HuH-7.5 (cell line): ENCODE measurements around the gene C3.

ENCODE experiments used
- DNase-seq: peaks from one replicate; pipeline ENCODE4 v3.0.0; 2011; ENCODE audit warnings: low spot score

Gene C3

DNA sequence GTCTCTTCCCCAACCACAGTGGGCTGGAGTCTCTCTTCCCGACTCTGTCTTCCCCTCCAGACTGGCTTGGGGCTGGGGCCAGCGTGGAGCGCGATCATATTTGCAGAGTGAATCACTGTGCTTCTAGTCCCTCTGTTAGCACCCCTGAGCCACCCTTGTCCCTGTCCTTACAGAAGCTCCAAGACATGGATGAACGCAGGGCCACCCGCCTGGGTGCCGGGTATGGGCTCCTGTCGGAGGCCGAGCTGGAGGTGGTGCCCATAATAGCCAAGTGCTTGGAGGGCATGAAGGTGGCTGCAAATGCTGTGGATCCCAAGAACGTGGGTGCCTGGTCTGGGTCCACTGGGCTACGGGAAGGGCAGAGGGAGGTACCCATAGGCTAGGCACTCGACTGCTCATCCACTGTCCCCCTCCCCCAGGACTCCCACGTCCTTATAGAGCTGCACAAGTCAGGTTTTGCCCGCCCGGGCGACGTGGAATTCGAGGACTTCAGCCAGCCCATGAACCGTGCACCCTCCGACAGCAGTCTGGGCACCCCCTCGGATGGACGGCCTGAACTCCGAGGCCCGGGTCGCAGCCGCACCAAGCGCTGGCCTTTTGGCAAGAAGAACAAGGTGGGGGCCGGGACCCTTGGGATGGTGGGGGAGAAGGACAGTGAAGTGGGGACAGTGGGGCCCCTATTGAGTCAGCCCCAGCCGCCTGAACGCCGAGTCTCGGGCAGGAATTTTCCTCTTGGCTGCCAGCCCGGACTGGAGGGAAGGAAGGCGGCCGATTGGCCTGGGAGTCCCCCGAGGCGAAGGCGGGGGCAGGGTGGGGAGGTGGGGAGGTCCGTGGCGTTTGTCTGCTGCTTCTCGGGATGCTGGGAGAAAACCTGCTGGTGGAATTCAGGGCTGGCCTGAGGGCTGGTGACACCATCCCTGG, 24.2 kb upstream of the C3 start:
- DNase-seq: no peak

DNA sequence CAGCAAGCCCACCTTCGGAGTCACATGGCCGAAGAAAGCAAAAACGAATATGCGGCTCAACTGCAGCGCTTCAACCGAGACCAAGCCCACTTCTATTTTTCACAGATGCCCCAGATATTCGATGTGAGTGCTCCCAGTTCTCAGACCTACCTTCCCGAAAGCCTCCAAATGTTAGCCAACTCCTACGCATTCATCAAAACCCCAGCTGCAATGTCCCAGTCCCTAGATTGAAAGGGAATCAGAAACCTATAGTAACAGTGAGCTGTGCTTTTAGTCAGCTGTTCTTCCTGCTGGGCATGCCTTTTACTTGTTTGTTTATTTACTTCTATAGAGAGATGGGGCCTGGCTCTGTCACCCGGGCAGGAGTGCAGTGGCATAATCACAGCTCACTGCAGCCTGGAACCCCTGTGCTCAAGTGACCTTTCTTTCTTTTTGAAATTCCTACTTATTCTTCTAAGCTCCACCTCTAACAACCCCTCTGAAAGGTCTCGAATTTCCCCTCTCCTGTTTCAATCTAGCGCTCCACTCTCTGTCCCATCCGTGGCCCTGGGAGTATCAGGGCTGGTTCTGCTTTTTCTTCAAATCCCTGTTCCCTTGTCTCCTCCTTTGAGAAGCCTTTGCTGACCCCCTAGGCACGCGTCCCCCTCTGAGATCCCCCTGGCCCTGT, 23.4 kb upstream of the C3 start:
- DNase-seq: no peak

DNA sequence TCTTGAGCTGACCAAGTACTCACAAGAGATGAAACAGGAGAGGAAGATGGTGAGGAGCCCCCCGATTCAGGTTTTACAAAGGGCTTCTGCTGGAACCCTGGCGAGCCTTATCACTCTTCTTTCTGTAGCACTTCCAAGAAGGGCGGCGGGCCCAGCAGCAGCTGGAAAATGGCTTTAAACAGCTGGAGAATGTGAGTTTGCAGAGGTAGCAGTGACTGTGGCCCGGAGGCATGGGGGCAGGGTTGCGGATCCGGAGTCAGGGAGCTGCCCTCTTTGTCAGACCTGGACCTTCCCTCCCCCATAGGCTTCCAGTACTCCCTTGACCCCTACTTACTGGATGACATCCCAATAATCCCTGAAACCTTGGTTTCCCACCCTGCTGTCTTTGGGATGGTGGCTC, 22.6 kb upstream of the C3 start:
- no peak for DNase-seq

DNA sequence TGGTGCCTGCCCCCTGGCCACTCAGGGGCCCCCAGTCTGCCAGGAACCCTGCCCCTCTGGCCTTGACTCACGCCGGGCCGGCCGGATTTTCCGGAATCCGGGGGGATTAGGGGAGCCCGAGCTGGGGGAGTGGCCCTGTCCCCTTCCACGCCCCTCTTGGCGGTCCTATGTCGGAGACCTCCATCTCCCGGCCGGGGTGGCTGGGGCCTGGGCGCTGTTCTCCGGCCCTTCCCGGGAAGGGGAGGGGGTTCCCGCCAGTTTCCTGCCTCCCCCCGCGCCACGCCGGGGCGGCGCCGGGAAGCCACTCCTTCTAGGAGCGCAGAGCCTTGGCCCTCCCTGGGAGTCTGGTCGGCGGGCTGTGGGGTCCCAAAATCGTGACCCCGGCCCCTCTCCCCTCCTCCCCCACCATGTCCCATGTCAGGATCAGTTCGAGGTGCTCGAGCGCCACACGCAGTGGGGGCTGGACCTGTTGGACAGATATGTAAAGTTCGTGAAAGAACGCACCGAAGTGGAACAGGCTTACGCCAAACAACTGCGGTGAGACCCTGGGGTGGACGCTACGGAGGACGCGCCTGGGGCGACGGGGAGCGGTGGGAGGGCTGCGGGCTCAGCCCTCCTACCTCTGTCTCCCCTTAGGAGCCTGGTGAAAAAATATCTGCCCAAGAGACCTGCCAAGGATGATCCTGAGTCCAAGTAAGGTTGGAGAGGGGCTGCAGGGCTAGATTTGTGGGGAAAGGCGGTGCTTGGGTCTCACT, 20.3 kb upstream of the C3 start:
- no peak for DNase-seq

DNA sequence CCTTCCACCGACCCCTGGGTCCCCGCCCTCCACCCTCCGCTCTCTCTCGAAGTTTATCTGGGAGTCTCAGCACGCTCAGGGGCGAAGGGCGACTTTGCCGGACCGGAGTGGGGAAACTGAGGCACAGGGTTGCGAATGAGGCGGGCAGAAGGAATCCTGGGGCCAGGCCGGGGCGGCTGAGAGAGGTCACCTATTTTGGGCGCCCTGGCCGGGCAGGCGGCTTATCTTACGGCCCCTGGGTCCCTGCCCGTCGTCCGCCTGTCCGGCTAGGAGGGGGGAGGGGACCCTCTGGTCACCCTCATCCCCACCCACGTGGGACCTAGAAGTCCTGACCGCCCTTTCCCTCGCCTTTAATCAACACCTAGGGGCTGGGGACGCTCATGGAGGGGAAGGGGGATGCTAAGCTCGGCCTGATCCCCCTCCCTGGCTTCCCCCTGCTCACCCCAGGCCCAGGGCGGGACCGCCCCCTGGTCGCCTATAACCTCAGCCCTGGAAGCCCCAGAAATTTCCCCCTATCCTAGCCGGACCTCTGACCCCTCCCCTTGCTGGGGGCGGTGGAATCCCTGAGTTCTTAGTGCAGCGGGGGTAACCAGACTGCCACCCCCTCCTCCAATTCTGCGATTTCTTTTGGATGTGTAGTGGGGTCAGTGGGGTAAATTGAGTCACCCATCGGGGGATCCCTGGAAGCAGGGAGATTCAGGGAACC, 19.6 kb upstream of the C3 start:
- peak; percentile 90 for DNase-seq

DNA sequence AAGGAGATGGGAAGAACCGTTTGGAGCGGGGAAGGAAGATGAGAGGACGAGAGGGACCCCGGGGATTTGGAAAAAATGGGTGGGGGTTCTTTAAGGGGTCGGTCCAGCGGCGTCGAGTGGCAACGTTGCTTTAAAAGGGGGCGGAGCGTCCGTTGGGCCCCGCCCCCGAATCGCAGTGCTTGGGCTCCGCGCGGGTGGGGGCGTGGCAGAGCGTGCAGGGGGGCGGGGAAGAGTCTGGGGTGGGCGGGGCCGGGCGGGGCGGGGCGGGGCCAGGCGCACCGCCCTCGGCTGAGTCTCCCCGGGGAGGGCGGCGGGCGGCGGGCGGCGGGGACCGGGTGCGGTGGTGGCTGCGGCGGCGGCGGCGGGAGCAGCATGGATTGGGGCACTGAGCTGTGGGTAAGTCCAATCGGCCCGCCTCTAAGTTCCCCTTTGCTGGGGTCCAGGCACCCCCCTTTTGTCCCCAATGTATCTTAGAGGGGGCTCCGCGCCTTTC, 19.0 kb upstream of the C3 start, which contains the start of gene TRIP10:
TSS of gene TRIP10 (plus strand) at position 291 of the 493 bp plus-strand sequence. CDS start at position 373, 82 bp downstream.
- DNase-seq: peak; percentile 76

DNA sequence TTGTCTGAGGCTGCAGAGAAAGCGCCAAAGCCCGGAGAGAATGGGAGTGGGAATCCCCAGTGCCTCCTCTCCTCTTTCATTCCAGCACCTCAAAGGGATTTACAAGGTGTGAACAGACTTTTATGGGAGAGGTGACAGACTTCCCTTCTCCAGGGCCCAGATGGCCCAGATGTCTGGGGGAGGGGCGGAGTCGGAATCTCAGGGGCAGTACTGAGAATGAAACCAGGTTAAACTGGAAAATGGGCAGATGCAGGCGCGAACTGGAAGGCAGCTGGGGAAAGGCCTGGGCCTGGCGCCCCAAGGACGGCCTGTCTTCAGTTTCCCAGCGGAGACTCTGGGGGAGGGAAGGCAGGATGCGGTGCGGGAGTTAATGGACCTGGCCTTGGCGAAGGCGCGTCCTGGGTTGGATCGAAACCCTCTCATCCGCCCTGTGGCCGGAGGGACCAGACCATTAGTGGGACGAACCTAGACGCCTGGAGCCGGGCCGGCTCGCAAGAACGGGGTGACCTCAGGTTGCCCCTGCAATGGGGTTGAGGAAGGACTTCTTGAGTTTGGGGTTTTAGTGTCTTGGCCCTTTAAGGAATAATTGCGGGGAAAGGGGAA, 18.4 kb upstream of the C3 start:
- DNase-seq: no peak

DNA sequence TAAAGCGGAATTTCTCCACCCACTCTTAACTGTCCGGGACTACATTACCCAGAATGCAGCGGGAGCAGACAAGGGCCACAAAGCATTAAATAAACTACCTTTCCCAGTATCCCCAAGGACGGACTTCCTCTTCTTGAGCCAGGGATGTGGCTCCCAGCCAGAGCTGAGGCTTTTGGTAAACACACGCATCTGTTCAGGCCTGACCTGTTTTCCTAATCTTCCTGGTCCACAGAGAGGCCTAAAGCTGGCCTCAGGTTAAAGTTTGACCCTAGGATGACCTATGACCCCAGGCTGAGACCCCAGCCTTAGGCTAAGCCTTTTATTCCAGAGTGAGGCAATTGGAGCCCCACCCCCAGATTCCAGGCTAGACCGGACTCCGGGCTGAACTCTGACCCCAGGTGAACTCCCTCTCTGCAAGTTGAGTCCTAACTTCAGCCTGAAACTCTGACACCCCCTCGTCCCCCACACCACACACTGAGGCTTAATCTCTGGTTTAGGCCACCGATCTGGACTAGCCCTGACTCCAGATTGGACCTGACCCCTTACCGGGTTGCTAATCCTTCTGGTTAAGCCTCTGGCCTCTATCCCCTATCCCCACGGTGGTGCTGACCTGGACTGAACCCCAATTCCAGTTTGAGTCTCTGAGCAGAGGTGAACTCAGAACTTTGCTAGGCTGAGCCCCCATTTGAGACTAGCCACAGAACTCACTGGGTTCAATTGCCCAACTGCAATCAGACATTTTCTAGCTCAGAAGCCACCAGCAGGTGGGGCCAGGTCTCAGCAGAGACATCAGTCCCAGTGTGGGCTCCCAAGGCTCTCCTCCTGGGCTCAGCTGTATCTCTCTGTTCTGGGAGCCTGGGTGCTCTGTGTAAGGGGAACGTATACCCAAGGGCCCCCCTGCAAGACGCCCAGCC, 17.7 kb upstream of the C3 start:
- peak; percentile 88 for DNase-seq

DNA sequence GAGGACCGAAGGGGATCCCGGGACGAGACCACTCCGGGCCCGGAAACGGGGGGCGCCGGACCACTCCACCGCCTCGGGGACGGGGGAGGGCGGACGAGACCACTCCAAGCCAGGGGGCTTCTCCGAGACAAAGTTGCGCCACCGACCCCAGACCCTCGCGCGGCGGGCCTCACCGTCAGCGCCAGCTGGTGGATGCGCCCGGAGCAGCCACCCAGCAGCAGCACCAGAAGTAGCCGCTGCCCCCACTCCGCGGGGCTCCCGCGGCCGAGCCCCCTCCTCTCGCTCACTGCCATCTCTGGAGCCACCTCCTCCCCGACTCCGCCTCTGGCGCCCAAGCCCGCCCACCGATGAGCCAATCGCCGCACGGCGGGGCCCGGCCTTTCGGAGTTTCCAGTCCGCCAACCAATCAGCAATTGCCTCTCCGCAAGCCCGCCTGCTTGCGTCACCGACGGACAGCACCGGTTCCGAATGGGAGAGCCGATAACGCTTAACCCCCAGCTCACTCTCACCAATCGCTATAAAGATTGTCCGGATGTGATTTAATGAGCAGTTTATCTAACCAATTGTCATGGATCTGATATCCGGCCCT, 16.9 kb upstream of the C3 start, which contains the start of gene GPR108:
TSS of gene GPR108 (minus strand) at position 297 of the 589 bp plus-strand sequence. CDS start at position 293, 4 bp downstream.
- DNase-seq: peak; percentile 99

DNA sequence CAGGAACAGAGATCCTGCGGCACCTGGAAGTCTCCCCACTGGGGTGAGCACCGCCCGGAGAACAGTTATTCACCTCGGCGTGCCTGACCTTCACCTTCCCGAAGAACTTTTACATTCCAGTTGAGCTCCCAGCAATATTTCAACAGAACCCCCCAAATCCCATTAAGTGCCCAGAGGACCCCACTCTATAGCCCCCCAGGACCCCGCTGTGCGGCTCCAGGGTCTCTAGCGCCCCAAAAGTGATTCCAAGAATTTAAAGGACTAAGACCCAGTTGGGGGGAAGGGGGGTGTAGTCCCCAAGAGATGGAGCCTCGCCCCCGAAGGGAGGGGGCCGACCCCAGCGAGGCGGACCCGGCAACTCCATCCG, 16.4 kb upstream of the C3 start:
- no peak for DNase-seq

DNA sequence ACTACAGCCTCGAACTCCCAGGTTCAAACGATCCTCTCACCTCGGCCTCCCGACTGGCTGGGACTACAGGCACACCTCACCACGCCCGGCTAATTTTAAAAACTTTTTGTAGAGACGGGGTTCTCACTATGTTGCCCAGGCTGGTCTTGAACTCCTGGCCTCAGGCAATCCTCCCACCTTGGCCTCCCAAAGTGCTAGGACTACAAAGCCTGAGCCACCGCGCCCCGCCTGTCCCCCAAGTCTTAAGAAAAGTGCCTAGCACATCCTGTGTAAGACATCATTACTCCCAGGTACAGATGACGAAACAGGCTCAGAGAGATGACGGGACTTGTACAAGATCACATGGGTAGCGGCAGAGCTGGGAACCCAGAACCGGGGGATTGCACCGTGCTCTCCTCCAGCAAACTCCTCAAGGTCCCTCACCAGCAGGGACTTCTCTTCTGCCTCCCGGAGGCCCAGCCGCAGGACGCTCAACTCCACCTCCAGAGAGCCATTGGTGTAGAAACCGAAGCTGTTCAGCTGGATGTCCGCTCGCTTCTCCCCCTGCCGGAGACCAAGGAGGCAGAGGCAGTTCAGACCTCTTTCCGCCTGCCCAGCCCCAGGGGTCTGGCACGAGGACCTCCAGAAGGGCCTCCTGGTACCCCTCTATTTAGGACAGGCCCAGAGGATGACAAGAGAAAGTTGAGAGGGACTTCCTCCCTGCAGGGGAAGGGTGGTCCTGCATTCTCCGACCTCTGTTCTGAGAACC, 15.9 kb upstream of the C3 start:
- peak; percentile 91 for DNase-seq

DNA sequence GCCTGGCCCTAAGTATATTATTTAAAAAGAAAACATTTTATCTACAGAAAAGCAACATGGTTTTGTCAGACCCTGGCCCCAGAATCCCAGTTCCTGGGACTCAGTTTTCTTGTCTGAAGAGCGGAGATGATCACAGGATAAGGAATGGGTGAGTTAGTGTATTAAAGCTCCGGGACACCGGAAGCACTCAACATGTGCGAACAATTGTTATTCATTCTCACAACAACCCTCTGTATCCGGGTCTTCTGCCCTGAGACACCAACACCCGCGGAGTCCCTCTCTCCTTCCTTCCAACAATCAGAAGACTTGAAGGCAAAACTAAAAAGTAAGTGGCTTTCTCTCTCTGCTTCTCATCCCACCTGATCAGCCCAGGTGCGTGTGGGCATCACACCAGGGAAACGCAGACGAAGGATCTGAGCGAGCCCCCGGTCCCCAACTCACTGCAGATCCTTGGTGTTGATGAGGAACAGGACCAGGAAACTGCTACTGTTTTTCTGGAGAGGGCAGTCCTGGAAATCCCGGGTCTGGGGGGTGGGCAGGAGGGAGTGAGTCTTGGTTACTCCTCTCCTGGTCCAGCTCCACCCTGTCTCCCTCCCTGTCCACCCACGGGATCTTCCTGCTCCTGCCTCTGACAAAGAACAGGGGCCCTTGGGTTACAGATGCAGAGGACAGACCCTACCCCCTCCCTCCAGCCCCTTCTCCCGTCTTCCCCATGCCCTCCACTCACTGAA, 14.9 kb upstream of the C3 start:
- no peak for DNase-seq

DNA sequence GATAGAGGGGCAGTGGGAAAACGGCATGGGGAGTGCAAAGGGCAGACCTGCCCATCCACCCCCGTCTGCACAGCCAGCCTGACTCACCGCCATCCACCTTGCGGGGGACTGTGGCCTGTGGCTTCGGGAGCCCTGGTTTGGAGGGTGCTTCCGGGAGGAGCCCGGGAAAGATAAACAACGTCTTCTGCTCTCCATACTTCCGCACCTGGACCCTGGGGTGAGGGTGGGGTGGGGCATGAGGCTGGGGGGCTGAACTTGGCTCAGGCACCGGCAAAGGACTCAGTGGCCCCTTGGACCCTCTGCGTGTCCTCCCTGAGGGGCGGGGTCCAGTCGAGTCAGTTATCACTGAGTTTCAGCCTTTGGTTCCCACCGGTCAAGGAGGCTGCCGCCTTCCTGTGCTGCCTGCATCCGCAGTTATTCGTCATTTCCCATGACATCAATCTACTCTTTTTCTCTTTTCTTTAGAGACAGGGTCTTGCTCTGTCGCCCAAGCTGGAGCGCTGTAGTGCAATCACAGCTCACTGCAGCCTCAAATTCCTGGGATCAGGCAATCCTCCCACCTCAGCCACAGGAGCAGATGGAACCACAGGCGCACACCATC, 13.7 kb upstream of the C3 start:
- no peak for DNase-seq

DNA sequence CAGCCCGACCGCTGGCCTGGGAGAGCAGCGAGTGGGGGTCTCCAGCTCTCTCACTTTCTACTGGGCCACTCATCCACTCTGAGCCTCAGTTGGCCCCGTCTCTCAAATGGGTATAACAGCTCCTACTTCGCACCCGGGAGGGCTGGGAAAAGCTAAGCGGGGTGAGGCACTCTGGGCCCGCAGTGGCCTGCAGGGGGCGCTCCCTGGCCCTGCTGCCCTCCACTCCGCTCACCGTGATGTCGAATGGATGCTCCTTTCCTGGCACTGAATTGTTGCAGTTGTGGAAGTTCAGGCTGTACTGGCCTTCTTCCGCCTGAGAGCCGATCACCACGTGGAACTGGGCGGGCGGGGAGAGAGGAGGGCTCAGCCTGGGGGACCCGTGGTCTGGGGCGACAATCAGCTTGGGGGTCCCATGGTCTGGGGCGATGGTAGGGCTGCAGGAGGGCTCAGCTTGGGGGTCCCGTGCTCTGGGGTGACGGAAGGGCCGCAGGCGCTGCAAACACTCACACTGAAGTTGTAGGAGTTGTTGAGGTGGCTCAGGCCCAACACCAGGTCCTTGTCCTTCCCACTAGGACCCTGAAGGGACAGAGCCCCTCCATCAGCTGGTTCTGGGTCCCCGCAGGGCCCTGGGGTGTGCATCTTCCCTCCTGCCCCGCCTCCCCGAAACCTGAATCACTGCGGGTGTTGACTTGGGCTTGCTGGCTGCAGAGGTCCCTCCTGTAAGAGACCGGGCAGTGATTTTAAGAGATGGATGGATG, 13.1 kb upstream of the C3 start:
- DNase-seq: no peak

DNA sequence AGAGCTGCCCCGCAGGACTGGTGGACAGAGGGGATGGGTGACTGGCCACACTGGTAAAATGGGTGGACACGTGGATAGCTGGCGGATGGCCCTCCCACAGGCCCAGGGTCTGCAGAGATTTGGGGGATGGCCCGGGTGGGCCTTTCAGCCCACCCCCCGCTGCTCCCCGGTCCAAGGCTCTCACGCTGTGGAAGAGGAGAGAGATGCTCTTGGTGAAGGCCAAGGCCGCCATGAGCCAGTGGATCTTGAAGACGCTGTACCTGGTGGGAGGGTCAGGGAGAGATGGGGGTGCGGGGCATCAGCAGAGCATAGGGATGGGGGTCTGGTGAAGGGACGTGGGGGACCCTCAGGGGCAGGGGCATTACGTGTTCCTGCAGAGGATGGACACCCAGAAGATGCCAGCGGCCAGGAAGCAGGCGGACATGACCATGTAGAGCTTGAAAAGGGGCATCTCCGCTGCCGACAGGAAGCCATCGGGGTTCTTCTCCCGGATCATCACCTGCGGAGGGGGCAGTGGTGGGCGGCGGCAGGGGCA, 12.4 kb upstream of the C3 start:
- no peak for DNase-seq

DNA sequence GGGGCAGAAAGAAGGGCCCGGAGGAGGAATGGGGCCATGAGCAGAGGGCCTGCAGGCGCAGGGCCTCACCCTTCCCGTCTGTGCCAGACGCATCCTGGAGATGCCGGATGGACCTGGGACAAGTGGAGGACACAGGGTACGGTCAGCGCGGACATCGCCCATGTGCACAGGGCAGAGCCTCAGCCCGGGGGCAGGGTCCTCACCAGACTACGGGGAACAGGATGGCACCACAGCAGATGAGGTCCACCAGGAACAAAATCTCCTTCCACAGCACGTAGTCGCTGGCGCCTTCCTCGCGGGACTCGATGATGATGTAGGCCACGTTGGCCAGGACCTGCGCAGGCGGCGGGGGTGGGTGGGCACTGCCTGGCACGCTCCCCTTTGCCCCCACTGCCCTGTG, 11.4 kb upstream of the C3 start:
- no peak for DNase-seq
